Measurements from ENCODE around the gene IPO4. TPM values are rescaled to one million over a fixed set of nuclear protein-coding genes. Genes with fewer than 3 reads are reported as not detected.

The IPO4 gene
- total and polyA plus RNA-seq, 4 donors: 13.6 to 32.9 (median 23.0) TPM

DNA sequence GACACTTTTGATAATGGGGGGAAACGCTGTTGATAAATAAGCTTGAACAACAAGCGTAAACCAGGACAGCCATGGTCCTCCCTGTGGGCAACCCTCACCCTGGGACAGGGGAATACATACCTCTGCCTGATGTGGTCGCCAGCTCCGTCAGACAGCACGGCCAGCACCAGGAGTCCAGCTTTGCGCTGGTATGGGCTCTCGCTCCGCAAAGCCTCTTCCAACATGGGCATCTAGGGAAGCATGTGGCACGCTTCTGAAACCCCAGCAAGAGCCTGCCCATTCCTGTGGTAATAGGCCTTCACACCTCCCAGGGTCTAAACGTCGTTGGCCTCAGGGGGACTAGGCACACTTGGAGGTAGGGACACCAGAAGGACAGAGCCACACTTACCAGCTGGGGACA is 2.9 kb downstream of the IPO4 start:
- no peak overlapping the region for H3K4me3 ChIP-seq (ENCODE audit: low read depth in 1 of 3, low read length in 3 of 3)
- H3K27me3 ChIP-seq (ENCODE audit: control insufficient read depth in 4 of 4, insufficient read depth in 4 of 4, low read length in 3 of 4): no peaks in the 10 kb centered on the region
- H3K27ac ChIP-seq (ENCODE audit: low read depth in 1 of 2, low read length in 2 of 2): no peak overlapping the region
- no peaks in the 10 kb centered on the region for H3K9me3 ChIP-seq (ENCODE audit: control insufficient read depth in 4 of 4, low read length in 3 of 4)
- H3K4me1 ChIP-seq (ENCODE audit: control insufficient read depth in 4 of 4, insufficient read depth in 4 of 4, low read length in 3 of 4): peaks cover 5 to 19% (median 11%) of the 10 kb centered on the region in 4 donors
- no peak for TF ChIP-seq TAF1 (conservative IDR thresholded peaks at IDR 0.05)
- TF ChIP-seq, protein P1, sequence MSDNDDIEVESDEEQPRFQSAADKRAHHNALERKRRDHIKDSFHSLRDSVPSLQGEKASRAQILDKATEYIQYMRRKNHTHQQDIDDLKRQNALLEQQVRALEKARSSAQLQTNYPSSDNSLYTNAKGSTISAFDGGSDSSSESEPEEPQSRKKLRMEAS (IDR thresholded peaks at IDR 0.05): no peak
- WGBS: 94% methylated on average over 11 of the region's 11 CpGs
- no peak for DNase-seq (ENCODE audit: low spot score)
- peaks cover 15 to 60% (median 20%) of the 10 kb centered on the region in 4 donors for H3K36me3 ChIP-seq (ENCODE audit: control insufficient read depth in 4 of 4, insufficient read depth in 3 of 4, low read depth in 1 of 4, low read length in 3 of 4)
- H3K9ac ChIP-seq (ENCODE audit: low read depth in 1 of 2, low read length in 2 of 2): no peak overlapping the region

DNA sequence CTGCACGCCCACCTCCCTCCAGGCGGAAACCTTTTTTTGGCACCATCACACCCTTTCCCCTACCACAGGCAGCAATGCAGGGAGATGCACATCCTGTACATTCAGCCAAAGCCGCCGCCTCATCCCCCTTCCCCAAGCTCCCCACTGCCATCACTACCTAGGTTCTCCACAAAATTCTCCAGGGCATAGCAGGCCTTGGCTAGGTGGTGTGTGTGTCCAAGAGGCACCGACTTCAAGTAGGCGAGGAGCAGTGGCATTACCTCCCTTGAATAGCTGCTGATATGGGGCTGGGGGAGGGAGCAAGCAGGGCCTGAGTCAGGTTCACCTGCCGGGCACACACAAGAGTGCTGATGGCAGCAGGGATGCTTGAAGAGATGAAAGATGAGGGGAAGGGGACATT is 3.6 kb downstream of the IPO4 start:
- DNase-seq (ENCODE audit: low spot score): no peak
- Histone ChIP-seq H3K4me1 (ENCODE audit: control insufficient read depth in 4 of 4, insufficient read depth in 4 of 4, low read length in 3 of 4) (peaks cover 5 to 26% (median 14%) of the 10 kb centered on the region in 4 donors), H3K4me3 (ENCODE audit: low read depth in 1 of 3, low read length in 3 of 3) (no peak overlapping the region), H3K9ac (ENCODE audit: low read depth in 1 of 2, low read length in 2 of 2) (no peak overlapping the region), H3K27me3 (ENCODE audit: control insufficient read depth in 4 of 4, insufficient read depth in 4 of 4, low read length in 3 of 4) (no peaks in the 10 kb centered on the region), H3K36me3 (ENCODE audit: control insufficient read depth in 4 of 4, insufficient read depth in 3 of 4, low read depth in 1 of 4, low read length in 3 of 4) (peaks cover 15 to 61% (median 21%) of the 10 kb centered on the region in 4 donors), H3K27ac (ENCODE audit: low read depth in 1 of 2, low read length in 2 of 2) (no peak overlapping the region), H3K9me3 (ENCODE audit: control insufficient read depth in 4 of 4, low read length in 3 of 4) (no peaks in the 10 kb centered on the region)
- no peak for TF ChIP-seq HNF4A (conservative IDR thresholded peaks at IDR 0.05)
- TF ChIP-seq EGR1 (IDR thresholded peaks at IDR 0.05; ENCODE audit: low read depth in 2 of 2): no peak
- no peak for TF ChIP-seq NR2F2 (IDR thresholded peaks at IDR 0.05)
- no peak for TF ChIP-seq TAF1 (conservative IDR thresholded peaks at IDR 0.05)
- TF ChIP-seq, protein P2, sequence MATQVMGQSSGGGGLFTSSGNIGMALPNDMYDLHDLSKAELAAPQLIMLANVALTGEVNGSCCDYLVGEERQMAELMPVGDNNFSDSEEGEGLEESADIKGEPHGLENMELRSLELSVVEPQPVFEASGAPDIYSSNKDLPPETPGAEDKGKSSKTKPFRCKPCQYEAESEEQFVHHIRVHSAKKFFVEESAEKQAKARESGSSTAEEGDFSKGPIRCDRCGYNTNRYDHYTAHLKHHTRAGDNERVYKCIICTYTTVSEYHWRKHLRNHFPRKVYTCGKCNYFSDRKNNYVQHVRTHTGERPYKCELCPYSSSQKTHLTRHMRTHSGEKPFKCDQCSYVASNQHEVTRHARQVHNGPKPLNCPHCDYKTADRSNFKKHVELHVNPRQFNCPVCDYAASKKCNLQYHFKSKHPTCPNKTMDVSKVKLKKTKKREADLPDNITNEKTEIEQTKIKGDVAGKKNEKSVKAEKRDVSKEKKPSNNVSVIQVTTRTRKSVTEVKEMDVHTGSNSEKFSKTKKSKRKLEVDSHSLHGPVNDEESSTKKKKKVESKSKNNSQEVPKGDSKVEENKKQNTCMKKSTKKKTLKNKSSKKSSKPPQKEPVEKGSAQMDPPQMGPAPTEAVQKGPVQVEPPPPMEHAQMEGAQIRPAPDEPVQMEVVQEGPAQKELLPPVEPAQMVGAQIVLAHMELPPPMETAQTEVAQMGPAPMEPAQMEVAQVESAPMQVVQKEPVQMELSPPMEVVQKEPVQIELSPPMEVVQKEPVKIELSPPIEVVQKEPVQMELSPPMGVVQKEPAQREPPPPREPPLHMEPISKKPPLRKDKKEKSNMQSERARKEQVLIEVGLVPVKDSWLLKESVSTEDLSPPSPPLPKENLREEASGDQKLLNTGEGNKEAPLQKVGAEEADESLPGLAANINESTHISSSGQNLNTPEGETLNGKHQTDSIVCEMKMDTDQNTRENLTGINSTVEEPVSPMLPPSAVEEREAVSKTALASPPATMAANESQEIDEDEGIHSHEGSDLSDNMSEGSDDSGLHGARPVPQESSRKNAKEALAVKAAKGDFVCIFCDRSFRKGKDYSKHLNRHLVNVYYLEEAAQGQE (IDR thresholded peaks at IDR 0.05): no peak
- TF ChIP-seq, protein P3, sequence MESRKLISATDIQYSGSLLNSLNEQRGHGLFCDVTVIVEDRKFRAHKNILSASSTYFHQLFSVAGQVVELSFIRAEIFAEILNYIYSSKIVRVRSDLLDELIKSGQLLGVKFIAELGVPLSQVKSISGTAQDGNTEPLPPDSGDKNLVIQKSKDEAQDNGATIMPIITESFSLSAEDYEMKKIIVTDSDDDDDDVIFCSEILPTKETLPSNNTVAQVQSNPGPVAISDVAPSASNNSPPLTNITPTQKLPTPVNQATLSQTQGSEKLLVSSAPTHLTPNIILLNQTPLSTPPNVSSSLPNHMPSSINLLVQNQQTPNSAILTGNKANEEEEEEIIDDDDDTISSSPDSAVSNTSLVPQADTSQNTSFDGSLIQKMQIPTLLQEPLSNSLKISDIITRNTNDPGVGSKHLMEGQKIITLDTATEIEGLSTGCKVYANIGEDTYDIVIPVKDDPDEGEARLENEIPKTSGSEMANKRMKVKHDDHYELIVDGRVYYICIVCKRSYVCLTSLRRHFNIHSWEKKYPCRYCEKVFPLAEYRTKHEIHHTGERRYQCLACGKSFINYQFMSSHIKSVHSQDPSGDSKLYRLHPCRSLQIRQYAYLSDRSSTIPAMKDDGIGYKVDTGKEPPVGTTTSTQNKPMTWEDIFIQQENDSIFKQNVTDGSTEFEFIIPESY (IDR thresholded peaks at IDR 0.05): no peak
- TF ChIP-seq SP1 (IDR thresholded peaks at IDR 0.05): no peak
- TF ChIP-seq RXRA (IDR thresholded peaks at IDR 0.05): no peak
- TF ChIP-seq FOXA1 (IDR thresholded peaks at IDR 0.05): no peak
- no peak for TF ChIP-seq GABPA (IDR thresholded peaks at IDR 0.05 in 1 of 2, conservative IDR thresholded peaks at IDR 0.05 in 1 of 2)
- TF ChIP-seq RAD21 (IDR thresholded peaks at IDR 0.05): no peak
- no peak for TF ChIP-seq JUND (IDR thresholded peaks at IDR 0.05)
- no peak for TF ChIP-seq FOXA2 (IDR thresholded peaks at IDR 0.05)
- TF ChIP-seq YY1 (IDR thresholded peaks at IDR 0.05): no peak
- TF ChIP-seq, protein P4, sequence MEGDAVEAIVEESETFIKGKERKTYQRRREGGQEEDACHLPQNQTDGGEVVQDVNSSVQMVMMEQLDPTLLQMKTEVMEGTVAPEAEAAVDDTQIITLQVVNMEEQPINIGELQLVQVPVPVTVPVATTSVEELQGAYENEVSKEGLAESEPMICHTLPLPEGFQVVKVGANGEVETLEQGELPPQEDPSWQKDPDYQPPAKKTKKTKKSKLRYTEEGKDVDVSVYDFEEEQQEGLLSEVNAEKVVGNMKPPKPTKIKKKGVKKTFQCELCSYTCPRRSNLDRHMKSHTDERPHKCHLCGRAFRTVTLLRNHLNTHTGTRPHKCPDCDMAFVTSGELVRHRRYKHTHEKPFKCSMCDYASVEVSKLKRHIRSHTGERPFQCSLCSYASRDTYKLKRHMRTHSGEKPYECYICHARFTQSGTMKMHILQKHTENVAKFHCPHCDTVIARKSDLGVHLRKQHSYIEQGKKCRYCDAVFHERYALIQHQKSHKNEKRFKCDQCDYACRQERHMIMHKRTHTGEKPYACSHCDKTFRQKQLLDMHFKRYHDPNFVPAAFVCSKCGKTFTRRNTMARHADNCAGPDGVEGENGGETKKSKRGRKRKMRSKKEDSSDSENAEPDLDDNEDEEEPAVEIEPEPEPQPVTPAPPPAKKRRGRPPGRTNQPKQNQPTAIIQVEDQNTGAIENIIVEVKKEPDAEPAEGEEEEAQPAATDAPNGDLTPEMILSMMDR (IDR thresholded peaks at IDR 0.05; ENCODE audit: low read depth, low read length, missing input control): no peak
- no peak for TF ChIP-seq HNF4G (IDR thresholded peaks at IDR 0.05)
- TF ChIP-seq, protein P5, sequence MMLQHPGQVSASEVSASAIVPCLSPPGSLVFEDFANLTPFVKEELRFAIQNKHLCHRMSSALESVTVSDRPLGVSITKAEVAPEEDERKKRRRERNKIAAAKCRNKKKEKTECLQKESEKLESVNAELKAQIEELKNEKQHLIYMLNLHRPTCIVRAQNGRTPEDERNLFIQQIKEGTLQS (IDR thresholded peaks at IDR 0.05): no peak
- WGBS: 95% methylated on average over 7 of the region's 7 CpGs

All from liver (tissue), 9 donors.